Measurements from ENCODE around the gene FKBP9. TPM values are rescaled to one million over a fixed set of nuclear protein-coding genes. Genes with fewer than 3 reads are reported as not detected.

Gene FKBP9
- total RNA-seq, 1 donor from 2014 or later = 157 TPM

DNA sequence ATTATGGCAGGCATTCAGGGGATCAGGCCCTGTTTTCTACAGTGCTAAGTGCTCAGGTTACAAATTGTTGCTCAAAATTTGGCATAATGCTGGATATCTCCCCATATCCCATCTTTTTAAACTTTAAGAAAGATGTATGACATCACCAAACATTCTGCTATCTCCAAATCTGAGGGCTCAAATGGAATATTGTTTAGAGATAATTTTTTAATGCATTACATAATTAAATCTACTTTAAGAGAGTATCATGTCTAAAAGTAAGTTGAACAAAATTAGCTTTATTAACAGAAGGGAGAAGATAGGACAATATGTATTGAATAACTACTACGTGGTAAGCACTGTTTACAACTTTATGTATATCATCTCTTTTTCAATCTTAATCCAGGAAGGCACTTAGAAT lies 91.5 kb downstream of the FKBP9 start:
- no peaks in the 10 kb centered on the region for H3K36me3 Mint-ChIP-seq (ENCODE audit: low read depth, unreplicated experiment)
- H3K9me3 Mint-ChIP-seq (ENCODE audit: unreplicated experiment) = no peaks in the 10 kb centered on the region
- FAIRE-seq (no peak), DNase-seq (ENCODE audit: low read depth) (no peak)
- H3K4me1 ChIP-seq (ENCODE audit: insufficient read depth, low read length) = peaks cover 3% of the 10 kb centered on the region
- H3K4me3 Mint-ChIP-seq (ENCODE audit: unreplicated experiment) = no peak overlapping the region
- no peak overlapping the region for H3K27ac ChIP-seq (ENCODE audit: low read depth, low read length)
- H3K36me3 ChIP-seq (ENCODE audit: insufficient read depth, low read length) = no peaks in the 10 kb centered on the region
- no peaks in the 10 kb centered on the region for H3K9me3 ChIP-seq (ENCODE audit: insufficient read depth, low read depth, low read length)
- H4K20me1 ChIP-seq (ENCODE audit: insufficient read depth, low read length) = peaks cover 19% of the 10 kb centered on the region
- no peak for TF ChIP-seq CTCF (IDR thresholded peaks at IDR 0.05; ENCODE audit: insufficient read depth, low read depth, low read length)
- TF ChIP-seq EZH2 (IDR thresholded peaks at IDR 0.05; ENCODE audit: insufficient read depth, low read length) = no peak
- peaks cover 2% of the 10 kb centered on the region for H3K4me1 Mint-ChIP-seq (ENCODE audit: low read depth, unreplicated experiment)
- H3K27me3 ChIP-seq (ENCODE audit: insufficient read depth, low read length) = no peaks in the 10 kb centered on the region
- no peaks in the 10 kb centered on the region for H3K27me3 Mint-ChIP-seq (ENCODE audit: low read depth, unreplicated experiment)
- no peak overlapping the region for H3K27ac Mint-ChIP-seq (ENCODE audit: unreplicated experiment)
- no peak overlapping the region for H3K4me2 ChIP-seq (ENCODE audit: low read length)
- H3K9ac ChIP-seq (ENCODE audit: low read length) = no peak overlapping the region
- no peak overlapping the region for H2AFZ ChIP-seq (ENCODE audit: low read depth, low read length)
- no peak overlapping the region for H3K4me3 ChIP-seq (ENCODE audit: insufficient read depth, low read depth, low read length)
- peaks cover 91% of the 10 kb centered on the region for H3K79me2 ChIP-seq (ENCODE audit: insufficient read depth, low read length)

- Mint-ChIP-seq H3K27ac (ENCODE audit: unreplicated experiment) (no peak overlapping the region), H3K4me1 (ENCODE audit: low read depth, unreplicated experiment) (no peaks in the 10 kb centered on the region), H3K4me3 (ENCODE audit: unreplicated experiment) (no peak overlapping the region), H3K27me3 (ENCODE audit: low read depth, unreplicated experiment) (no peaks in the 10 kb centered on the region), H3K9me3 (ENCODE audit: unreplicated experiment) (no peaks in the 10 kb centered on the region), H3K36me3 (ENCODE audit: low read depth, unreplicated experiment) (no peaks in the 10 kb centered on the region)
- FAIRE-seq (no peak), DNase-seq (ENCODE audit: low read depth) (no peak)
- H3K9me3 ChIP-seq (ENCODE audit: insufficient read depth, low read depth, low read length) = no peaks in the 10 kb centered on the region
- no peaks in the 10 kb centered on the region for H3K36me3 ChIP-seq (ENCODE audit: insufficient read depth, low read length)
- peaks cover 20% of the 10 kb centered on the region for H4K20me1 ChIP-seq (ENCODE audit: insufficient read depth, low read length)
- H2AFZ ChIP-seq (ENCODE audit: low read depth, low read length) = no peak overlapping the region
- H3K4me2 ChIP-seq (ENCODE audit: low read length) = no peak overlapping the region
- no peak overlapping the region for H3K27ac ChIP-seq (ENCODE audit: low read depth, low read length)
- no peaks in the 10 kb centered on the region for H3K27me3 ChIP-seq (ENCODE audit: insufficient read depth, low read length)
- no peaks in the 10 kb centered on the region for H3K4me1 ChIP-seq (ENCODE audit: insufficient read depth, low read length)
- peaks cover 96% of the 10 kb centered on the region for H3K79me2 ChIP-seq (ENCODE audit: insufficient read depth, low read length)
- H3K4me3 ChIP-seq (ENCODE audit: insufficient read depth, low read depth, low read length) = no peak overlapping the region
- TF ChIP-seq EZH2 (IDR thresholded peaks at IDR 0.05; ENCODE audit: insufficient read depth, low read length) = no peak
- peak; percentile 59 for TF ChIP-seq CTCF (IDR thresholded peaks at IDR 0.05; ENCODE audit: insufficient read depth, low read depth, low read length)
- no peak overlapping the region for H3K9ac ChIP-seq (ENCODE audit: low read length)
Measured at GRCh38 chr7:33050535-33051318, 93.5 kb downstream of the FKBP9 start.

- DNase-seq (ENCODE audit: low read depth) = no peak
- no peaks in the 10 kb centered on the region for H3K4me1 Mint-ChIP-seq (ENCODE audit: low read depth, unreplicated experiment)
- no peaks in the 10 kb centered on the region for H3K27me3 ChIP-seq (ENCODE audit: insufficient read depth, low read length)
- H3K27ac Mint-ChIP-seq (ENCODE audit: unreplicated experiment) = no peak overlapping the region
- no peak overlapping the region for H3K4me3 Mint-ChIP-seq (ENCODE audit: unreplicated experiment)
- no peaks in the 10 kb centered on the region for H3K36me3 Mint-ChIP-seq (ENCODE audit: low read depth, unreplicated experiment)
- no peak for FAIRE-seq
- H3K4me1 ChIP-seq (ENCODE audit: insufficient read depth, low read length) = no peaks in the 10 kb centered on the region
- no peaks in the 10 kb centered on the region for H3K27me3 Mint-ChIP-seq (ENCODE audit: low read depth, unreplicated experiment)
- no peak overlapping the region for H3K9ac ChIP-seq (ENCODE audit: low read length)
- H3K9me3 ChIP-seq (ENCODE audit: insufficient read depth, low read depth, low read length) = no peaks in the 10 kb centered on the region
- H4K20me1 ChIP-seq (ENCODE audit: insufficient read depth, low read length) = peaks cover 16% of the 10 kb centered on the region
- TF ChIP-seq EZH2 (IDR thresholded peaks at IDR 0.05; ENCODE audit: insufficient read depth, low read length) (no peak), CTCF (IDR thresholded peaks at IDR 0.05; ENCODE audit: insufficient read depth, low read depth, low read length) (no peak)
- no peak overlapping the region for H3K27ac ChIP-seq (ENCODE audit: low read depth, low read length)
- H3K4me2 ChIP-seq (ENCODE audit: low read length) = no peak overlapping the region
- no peaks in the 10 kb centered on the region for H3K9me3 Mint-ChIP-seq (ENCODE audit: unreplicated experiment)
- no peaks in the 10 kb centered on the region for H3K36me3 ChIP-seq (ENCODE audit: insufficient read depth, low read length)
- H2AFZ ChIP-seq (ENCODE audit: low read depth, low read length) = no peak overlapping the region
- no peak overlapping the region for H3K4me3 ChIP-seq (ENCODE audit: insufficient read depth, low read depth, low read length)
- peaks cover 93% of the 10 kb centered on the region for H3K79me2 ChIP-seq (ENCODE audit: insufficient read depth, low read length)
Measured at GRCh38 chr7:33053721-33054120, 96.5 kb downstream of the FKBP9 start.

All from astrocyte (in vitro differentiated cells and primary cell).